OCI-LY3 (cell line): ENCODE results near the gene RUBCN.

ENCODE experiments used
- H2AFZ ChIP-seq: fragments of 200-600, 300-600 bp; shearing (Covaris generic); 2 replicates; pipeline ENCODE4 v1.6.0; 2014; ENCODE audit warnings: antibody characterized with exemption, low read depth, low read length
- H3K27ac ChIP-seq: fragments of 200-600, 300-600 bp; sonication (generic); 2 replicates; pipeline ENCODE4 v1.5.1; 2014; ENCODE audit warnings: mild to moderate bottlenecking, low read length, moderate library complexity, mixed read lengths
- H3K27me3 ChIP-seq: fragments of 200-600, 300-600 bp; sonication (generic); 2 replicates; pipeline ENCODE4 v1.6.1; 2014; ENCODE audit warnings: low read depth, low read length, mixed read lengths
- H3K36me3 ChIP-seq: fragments of 200-600, 300-600 bp; sonication (generic); replicated peaks from 2 replicates; pipeline ENCODE3; 2014; ENCODE audit warnings: low read depth, low read length, mixed read lengths
- H3K4me1 ChIP-seq: fragments of 300-600, 200-600 bp; sonication (generic); 2 replicates; pipeline ENCODE4 v1.6.1; 2014; ENCODE audit warnings: low read length, mixed read lengths
- H3K4me2 ChIP-seq: fragments of 200-600, 300-600 bp; sonication (generic); 2 replicates; pipeline ENCODE4 v1.6.1; 2014; ENCODE audit warnings: low read length, mixed read lengths
- H3K4me3 ChIP-seq: fragments of 300-600, 200-600 bp; sonication (generic); 2 replicates; pipeline ENCODE4 v1.5.1; 2014; ENCODE audit warnings: antibody characterized with exemption, mild to moderate bottlenecking, low read length, moderate library complexity
- H3K79me2 ChIP-seq: fragments of 300-600, 200-600 bp; shearing (Covaris generic); 2 replicates; pipeline ENCODE4 v1.6.1; 2014; ENCODE audit warnings: mild to moderate bottlenecking, low read length, mixed read lengths
- H3K9ac ChIP-seq: fragments of 300-600, 200-600 bp; shearing (Covaris generic); 2 replicates; pipeline ENCODE4 v1.6.0; 2014; ENCODE audit warnings: mild to moderate bottlenecking, low read length, moderate library complexity
- H3K9me3 ChIP-seq: fragments of 200-600, 300-600 bp; shearing (Covaris generic); 2 replicates; pipeline ENCODE4 v1.6.1; 2014; ENCODE audit warnings: low read length, mixed read lengths; ENCODE audit not compliant: insufficient read depth
- H4K20me1 ChIP-seq: fragments of 200-600, 300-600 bp; sonication (generic); 2 replicates; pipeline ENCODE4 v1.6.1; 2016; ENCODE audit warnings: low read length, mixed read lengths; ENCODE audit not compliant: insufficient read depth
- EZH2phosphoT487 ChIP-seq: fragments of 200-600 bp; shearing (Covaris generic); IDR thresholded peaks from 2 replicates; pipeline ENCODE4 v1.6.1; 2018; ENCODE audit warnings: antibody characterized with exemption, mixed run types, low read depth
- TF ChIP-seq, protein P1 (sequence below): fragments of 200-600, 300-600 bp; sonication (generic); IDR thresholded peaks from 2 replicates; pipeline ENCODE4 v1.5.1; 2014; ENCODE audit warnings: antibody characterized with exemption, low read length, low read depth

Gene RUBCN

DNA sequence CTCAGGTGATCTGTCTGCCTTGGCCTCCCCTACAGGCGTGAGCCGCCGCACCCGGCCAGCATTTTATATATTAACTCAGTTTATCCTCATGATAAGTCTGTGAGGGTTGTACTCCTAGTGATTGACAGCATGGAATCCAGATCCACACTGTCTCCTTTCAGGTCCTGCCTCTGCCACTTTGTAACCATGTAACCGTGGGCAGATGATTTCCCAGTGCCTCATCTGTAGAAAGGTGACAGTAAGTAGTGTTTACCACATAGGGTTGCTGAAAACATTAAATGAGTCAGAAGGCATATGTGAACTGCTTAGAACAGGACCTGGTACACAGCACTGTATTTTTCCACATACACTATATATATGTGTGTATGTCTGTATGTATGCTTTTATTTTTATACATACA is 15.4 kb upstream of the RUBCN start:
- H3K36me3 ChIP-seq: peaks cover 8% of the 10 kb centered on the region
- no peaks in the 10 kb centered on the region for H3K9me3 ChIP-seq
- no peak overlapping the region for H3K9ac ChIP-seq
- H3K27ac ChIP-seq: no peak overlapping the region
- H3K4me2 ChIP-seq: peak overlapping the region; percentile 74
- TF ChIP-seq EZH2phosphoT487: no peak
- TF ChIP-seq, protein P1, sequence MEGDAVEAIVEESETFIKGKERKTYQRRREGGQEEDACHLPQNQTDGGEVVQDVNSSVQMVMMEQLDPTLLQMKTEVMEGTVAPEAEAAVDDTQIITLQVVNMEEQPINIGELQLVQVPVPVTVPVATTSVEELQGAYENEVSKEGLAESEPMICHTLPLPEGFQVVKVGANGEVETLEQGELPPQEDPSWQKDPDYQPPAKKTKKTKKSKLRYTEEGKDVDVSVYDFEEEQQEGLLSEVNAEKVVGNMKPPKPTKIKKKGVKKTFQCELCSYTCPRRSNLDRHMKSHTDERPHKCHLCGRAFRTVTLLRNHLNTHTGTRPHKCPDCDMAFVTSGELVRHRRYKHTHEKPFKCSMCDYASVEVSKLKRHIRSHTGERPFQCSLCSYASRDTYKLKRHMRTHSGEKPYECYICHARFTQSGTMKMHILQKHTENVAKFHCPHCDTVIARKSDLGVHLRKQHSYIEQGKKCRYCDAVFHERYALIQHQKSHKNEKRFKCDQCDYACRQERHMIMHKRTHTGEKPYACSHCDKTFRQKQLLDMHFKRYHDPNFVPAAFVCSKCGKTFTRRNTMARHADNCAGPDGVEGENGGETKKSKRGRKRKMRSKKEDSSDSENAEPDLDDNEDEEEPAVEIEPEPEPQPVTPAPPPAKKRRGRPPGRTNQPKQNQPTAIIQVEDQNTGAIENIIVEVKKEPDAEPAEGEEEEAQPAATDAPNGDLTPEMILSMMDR: no peak
- peaks cover 56% of the 10 kb centered on the region for H3K79me2 ChIP-seq
- H3K27me3 ChIP-seq: no peaks in the 10 kb centered on the region
- peak overlapping the region; percentile 88 for H3K4me3 ChIP-seq
- H2AFZ ChIP-seq: no peak overlapping the region
- H4K20me1 ChIP-seq: peaks cover 30% of the 10 kb centered on the region
- H3K4me1 ChIP-seq: peaks cover 14% of the 10 kb centered on the region

DNA sequence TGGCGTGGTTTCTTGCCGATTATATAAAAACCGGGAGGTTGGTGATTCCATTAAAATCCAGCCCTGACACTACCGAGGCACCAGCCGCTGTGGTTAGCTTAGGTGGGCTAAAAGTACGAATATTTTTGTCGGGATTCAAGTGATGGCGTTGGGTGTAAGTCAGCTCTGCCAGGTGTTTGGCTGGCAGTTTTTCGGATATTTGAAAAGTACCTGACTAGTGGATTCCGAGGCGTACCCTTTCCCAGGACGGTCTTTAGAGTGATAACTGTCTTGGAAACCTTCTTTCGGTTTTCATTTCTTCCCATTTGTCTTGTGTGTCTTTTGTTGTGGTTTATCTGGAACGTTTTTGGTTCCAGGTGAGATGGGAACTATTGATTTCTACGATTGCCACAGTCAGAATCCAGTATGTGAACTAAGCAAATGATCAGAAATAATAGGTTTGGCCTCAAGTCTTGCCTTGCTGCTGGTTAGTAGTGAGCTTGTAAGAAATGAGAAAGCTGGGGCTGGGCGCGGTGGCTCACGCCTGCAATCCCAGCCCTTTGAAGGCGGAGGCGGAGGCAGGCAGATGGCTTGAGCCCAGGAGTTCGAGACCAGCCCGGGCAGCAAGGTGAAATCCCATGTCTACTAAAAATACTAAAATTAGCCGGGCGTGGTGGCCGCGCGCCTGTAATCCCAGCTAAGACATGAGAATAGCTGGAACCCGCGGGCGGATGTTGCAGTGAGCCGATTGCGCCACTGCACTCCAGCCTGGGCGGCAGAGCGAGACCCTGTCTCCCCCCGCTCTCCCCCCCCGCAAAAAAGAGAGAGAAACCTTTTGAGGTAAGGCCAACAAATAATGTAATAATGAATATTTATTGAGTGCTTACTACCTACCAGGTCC is 14.4 kb upstream of the RUBCN start:
- Histone ChIP-seq H3K9me3 (no peaks in the 10 kb centered on the region), H3K4me2 (peak overlapping the region; percentile 74), H3K4me3 (peak overlapping the region; percentile 88), H3K4me1 (peaks cover 21% of the 10 kb centered on the region), H3K27me3 (no peaks in the 10 kb centered on the region), H3K36me3 (no peaks in the 10 kb centered on the region), H3K79me2 (peaks cover 53% of the 10 kb centered on the region), H2AFZ (no peak overlapping the region), H3K27ac (peak overlapping the region; percentile 51; the same call in 1 of the 2 replicates), H3K9ac (peak overlapping the region; percentile 86), H4K20me1 (peaks cover 26% of the 10 kb centered on the region)
- no peak for TF ChIP-seq EZH2phosphoT487
- TF ChIP-seq, protein P1: no peak

DNA sequence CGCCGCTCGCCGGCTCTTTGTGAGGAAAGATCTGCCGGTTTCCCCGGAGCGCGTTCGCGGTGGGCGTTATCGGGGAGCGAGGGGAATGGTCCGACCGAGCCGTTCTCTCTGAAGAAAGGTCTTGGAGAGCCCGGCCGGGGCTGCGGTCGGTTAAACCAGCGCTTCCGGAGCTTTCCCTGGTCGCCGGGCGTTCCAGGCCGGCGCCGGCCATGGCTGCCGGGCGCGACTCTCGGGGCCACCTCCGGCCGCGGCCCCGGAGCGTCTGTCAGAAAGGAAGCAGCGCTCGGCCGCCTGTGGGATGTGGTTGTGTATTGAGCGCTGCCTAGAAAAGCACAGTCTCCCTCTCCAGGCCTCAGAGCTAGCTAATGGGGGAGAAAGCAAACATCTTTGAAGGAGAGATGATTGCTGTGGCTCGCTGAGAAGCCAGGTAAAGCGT is 13.7 kb upstream of the RUBCN start:
- 0 out of 2 replicates have a peak overlapping the region, but pooled peaks have one; percentile 12 for H2AFZ ChIP-seq
- H3K27ac ChIP-seq: peak overlapping the region; percentile 51

More for the DNA sequence above, 13.7 kb upstream of the RUBCN start:
- H3K9ac ChIP-seq: peak overlapping the region; percentile 86
- H3K36me3 ChIP-seq: no peaks in the 10 kb centered on the region
- TF ChIP-seq, protein P1: no peak; the same call in 1 of the 2 replicates
- no peak for TF ChIP-seq EZH2phosphoT487
- peaks cover 48% of the 10 kb centered on the region for H3K79me2 ChIP-seq
- peak overlapping the region; percentile 88 for H3K4me3 ChIP-seq
- H3K4me2 ChIP-seq: peak overlapping the region; percentile 74
- peaks cover 23% of the 10 kb centered on the region for H4K20me1 ChIP-seq
- peaks cover 21% of the 10 kb centered on the region for H3K4me1 ChIP-seq
- H3K9me3 ChIP-seq: no peaks in the 10 kb centered on the region
- no peaks in the 10 kb centered on the region for H3K27me3 ChIP-seq
